ENCODE results near the gene TMCO6. TPM values are rescaled to one million over a fixed set of nuclear protein-coding genes. Genes with fewer than 3 reads are reported as not detected.

TMCO6 gene
- total and polyA plus RNA-seq, 9 of the 15 experiments (the other 6 are each of a cell fraction or from before 2014, with no cell fraction given): 3.4 to 46.4 (median 16.7) TPM

DNA sequence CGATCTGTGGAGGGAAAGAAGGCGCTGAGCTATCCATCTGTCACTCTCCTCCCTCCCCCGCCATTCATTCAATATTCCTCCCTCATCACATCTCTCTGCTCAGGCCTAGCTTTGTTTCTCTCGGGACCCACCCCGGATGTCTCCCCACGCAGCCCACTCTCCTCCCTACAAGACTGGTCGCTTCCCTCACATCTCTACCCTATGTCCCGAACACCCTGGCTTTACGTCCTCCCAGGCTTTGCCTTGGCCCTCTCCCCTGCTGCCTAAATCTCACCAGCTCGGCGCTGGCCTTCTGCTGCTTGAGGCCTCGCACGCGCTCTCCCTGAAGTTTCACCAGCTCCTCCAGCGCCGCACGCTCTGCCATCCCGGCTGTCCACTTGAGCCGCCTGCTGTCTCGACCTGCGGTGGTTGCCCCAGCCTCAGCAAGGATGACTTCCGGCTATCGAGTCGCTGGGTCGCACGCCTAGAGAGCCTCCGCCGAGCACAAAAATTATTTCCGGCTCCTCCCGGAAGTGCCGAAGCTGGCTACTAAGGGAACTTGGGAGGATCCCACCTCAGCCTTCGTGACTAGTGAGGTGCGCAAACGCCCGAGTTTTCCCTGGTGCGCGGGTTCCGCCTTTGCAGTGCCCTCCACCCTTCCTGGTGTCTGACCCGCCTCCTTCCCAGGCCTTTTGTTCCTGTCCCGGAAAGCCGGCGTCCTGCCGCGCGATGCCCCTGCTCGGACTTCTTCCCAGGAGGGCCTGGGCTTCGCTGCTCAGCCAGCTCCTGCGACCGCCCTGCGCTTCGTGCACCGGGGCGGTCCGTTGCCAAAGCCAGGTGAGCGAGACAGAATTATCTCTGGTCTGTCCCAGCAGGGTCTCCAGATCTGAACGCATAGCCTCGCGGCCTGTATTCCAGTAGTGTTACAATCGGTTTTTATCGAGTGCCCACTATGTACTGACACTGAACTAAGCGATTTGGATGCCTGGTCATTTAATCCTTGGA lies 52.0 kb downstream of the TMCO6 start, which contains the start of the genes HARS1 and HARS2 (continued):
- TF ChIP-seq CTBP1 (IDR thresholded peaks at IDR 0.05; ENCODE audit: borderline replicate concordance) (peak; percentile 77), NUFIP1 (IDR thresholded peaks at IDR 0.05; ENCODE audit: partially characterized antibody) (no peak), MTA3 (IDR thresholded peaks at IDR 0.05; ENCODE audit: borderline replicate concordance) (peak; percentile 73), NCOA6 (IDR thresholded peaks at IDR 0.05) (no peak), DIDO1 (tag; IDR thresholded peaks at IDR 0.05; ENCODE audit: low read depth) (peak; percentile 81), ZC3H8 (IDR thresholded peaks at IDR 0.05) (no peak), SMARCE1 (IDR thresholded peaks at IDR 0.05) (peak; percentile 46), SREBF1 (IDR thresholded peaks at IDR 0.05; ENCODE audit: borderline replicate concordance, low read depth, low read length) (0 out of 2 replicates have a peak, but pooled peaks have one; percentile 35), ZSCAN29 (IDR thresholded peaks at IDR 0.05) (no peak), ZNF79 (CRISPR knock-in tag; IDR thresholded peaks at IDR 0.05; ENCODE audit: low read depth) (no peak), HOXB6 (CRISPR knock-in tag; IDR thresholded peaks at IDR 0.05; ENCODE audit: borderline replicate concordance) (peak; percentile 28; the same call in 1 of the 2 replicates), ZNF280B (CRISPR knock-in tag; IDR thresholded peaks at IDR 0.05) (no peak)
- TF ChIP-seq, protein P1, sequence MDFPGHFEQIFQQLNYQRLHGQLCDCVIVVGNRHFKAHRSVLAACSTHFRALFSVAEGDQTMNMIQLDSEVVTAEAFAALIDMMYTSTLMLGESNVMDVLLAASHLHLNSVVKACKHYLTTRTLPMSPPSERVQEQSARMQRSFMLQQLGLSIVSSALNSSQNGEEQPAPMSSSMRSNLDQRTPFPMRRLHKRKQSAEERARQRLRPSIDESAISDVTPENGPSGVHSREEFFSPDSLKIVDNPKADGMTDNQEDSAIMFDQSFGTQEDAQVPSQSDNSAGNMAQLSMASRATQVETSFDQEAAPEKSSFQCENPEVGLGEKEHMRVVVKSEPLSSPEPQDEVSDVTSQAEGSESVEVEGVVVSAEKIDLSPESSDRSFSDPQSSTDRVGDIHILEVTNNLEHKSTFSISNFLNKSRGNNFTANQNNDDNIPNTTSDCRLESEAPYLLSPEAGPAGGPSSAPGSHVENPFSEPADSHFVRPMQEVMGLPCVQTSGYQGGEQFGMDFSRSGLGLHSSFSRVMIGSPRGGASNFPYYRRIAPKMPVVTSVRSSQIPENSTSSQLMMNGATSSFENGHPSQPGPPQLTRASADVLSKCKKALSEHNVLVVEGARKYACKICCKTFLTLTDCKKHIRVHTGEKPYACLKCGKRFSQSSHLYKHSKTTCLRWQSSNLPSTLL (IDR thresholded peaks at IDR 0.05): no peak

Data from K562 (cell line).